HG02840 (cell line): Measurements from ENCODE around the gene C6orf47.

Source experiments
- ATAC-seq: cut with Tn5 transposase; IDR thresholded peaks from one replicate; pipeline ENCODE4 v1.9.1; 2021; ENCODE audit warnings: mild to moderate bottlenecking, moderate library complexity, moderate number of reproducible peaks; ENCODE audit not compliant: unreplicated experiment, low FRiP score

Gene C6orf47

DNA sequence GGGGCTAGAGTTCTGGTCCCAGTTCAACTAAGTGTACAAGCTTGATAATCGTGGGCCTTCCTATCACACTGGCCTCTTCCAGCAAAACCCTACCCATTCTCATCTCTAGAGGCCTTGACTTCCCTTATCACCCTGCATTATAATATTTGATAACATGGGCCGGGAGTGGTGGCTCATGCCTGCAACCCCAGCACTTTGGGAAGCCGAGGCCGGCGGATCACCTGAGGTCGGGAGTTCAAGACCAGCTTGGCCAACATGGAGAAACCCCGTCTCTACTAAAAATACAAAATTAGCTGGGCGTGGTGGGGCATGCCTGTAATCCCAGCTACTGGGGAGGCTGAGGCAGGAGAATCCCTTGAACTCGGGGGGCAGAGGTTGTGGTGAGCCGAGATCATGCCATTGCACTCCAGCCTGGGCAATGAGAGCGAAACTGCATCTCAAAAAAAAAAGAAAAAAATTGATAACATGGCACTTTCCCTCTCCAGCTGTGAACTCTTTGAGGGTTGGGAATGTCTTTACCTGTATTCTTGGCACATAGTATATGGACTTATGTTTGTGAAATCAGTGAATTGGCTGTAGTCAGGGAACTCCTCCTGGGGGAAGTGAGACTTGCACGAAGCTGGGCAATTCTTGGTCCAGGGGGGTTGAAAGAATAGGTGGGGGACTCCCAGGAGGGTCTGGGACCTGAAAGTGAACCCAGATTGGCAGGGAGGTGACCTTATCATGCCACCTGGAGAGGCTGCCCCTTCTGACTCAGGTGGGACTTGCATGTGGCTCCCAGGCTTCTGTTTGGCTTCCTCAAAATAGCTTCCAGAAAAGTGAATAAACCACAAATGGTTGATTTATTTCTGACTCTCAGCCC lies 915 bp upstream of the C6orf47 start:
- ATAC-seq, result no peak

DNA sequence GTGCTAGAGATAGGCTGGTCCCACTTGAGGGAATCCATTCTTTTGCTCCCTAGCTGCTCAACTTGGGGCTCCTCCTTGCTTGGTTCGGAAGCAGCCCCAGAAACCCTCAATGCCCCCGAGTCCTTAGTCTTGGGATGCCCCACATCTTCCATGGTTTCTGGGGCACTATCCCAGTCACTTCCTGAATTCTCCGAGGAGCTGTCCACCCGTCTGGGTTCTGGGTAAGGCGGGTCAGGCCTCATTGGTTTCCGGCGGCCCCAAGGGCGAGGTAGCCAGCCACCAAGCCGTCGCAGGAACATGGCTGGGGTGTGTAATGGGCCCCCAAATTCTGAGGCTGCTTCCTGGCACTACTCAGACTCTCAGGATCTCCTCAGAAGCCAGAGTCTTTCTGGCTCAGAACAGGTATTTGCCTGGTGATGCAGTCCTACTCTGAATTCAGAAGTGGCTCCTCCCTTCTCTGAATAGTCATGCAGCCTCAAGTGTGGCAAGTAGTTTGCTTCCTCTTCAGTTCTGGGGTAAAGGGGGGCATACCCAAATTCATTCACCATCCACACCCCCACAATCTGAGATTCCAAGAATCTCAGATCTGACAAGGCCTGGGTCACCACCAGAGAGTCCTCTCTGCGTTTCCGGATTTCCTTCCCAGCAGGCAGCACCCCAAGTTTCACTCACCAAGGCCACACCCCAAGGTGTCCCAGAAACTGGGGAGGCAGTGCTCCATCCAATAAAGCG lies 763 bp downstream of the C6orf47 start:
- no peak for ATAC-seq

- no peak for ATAC-seq
Observed at GRCh38 chr6:31658983-31659648, 1.5 kb downstream of the C6orf47 start.

DNA sequence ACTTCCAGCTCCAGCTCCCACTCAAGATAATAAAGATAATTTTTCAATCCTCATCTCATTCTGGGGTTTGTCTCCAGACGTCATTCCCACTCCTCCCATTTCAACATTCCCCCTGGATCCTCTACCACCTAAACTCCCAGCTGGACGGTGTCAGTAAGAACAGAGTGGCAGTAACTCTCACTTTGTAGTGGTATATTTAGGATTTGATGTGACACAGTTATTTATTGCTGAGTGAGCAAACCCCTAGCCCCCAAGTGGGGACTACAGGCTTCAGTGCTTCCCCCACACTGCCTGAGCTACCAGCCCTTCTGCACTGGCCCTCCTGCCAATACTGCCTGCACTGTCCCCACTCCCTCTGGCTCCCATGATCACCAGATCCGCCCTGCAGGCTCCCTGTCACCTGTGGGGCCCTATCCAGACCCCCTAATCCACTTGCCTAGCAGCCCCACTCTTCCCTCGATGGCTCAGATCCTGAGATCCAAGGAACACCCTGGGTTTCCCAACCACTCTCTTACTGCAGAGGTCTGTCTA lies 2.4 kb downstream of the C6orf47 start:
- ATAC-seq, result no peak

GRCh38 chr6:31657406-31658157 lies 3.0 kb downstream of the C6orf47 start:
- ATAC-seq, result no peak

DNA sequence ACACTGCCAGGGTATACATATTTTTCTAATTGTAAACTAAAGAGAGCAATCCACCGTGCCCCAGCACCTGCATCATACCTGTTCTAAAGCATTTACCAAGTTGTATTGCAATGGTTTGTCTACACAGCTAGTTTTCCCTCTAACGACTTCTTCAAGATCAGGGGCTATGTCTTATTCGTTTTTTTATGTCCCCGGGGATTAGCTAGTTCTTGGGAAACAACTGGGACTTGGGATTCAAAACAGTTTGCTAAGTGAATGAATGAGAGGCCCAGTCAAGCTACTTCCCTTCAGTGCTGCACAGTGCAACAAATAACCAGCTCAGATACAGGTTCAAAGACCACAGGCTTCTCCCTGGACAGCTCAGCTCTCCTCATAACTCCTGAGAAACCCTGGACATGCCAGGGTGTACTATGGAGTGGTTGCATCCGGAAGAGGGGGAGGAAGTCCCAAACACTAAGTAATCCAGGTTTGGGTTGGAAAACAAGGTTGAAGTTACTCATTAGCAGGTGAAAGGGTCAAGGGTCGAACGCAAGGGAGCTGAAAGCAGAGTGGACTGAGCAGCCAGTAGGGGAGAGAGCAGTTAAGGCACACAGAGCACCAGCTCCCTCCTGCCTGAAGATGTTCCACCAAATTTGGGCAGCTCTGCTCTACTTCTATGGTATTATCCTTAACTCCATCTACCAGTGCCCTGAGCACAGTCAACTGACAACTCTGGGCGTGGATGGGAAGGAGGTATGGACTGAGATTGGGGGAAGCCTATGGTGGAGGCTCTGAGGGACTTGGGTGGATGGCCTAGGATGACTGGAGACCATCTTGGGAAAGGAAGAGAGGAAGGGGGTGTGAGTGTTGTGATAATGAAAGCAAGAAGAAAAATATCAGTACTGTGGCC lies 5.0 kb downstream of the C6orf47 start, which contains the start of gene APOM:
TSS of gene APOM (plus strand) at position 546 of the 889 bp plus-strand sequence. CDS start at position 619, 73 bp downstream.
- no peak for ATAC-seq

GRCh38 chr6:31654574-31655348 lies 5.8 kb downstream of the C6orf47 start:
- ATAC-seq, result no peak

- peak; percentile 42 for ATAC-seq
Observed at GRCh38 chr6:31652925-31653724, 7.5 kb downstream of the C6orf47 start.

GRCh38 chr6:31651602-31652191 lies 8.9 kb downstream of the C6orf47 start:
- peak; percentile 34 for ATAC-seq

GRCh38 chr6:31645325-31645724 lies 15.3 kb downstream of the C6orf47 start:
- ATAC-seq, result no peak

DNA sequence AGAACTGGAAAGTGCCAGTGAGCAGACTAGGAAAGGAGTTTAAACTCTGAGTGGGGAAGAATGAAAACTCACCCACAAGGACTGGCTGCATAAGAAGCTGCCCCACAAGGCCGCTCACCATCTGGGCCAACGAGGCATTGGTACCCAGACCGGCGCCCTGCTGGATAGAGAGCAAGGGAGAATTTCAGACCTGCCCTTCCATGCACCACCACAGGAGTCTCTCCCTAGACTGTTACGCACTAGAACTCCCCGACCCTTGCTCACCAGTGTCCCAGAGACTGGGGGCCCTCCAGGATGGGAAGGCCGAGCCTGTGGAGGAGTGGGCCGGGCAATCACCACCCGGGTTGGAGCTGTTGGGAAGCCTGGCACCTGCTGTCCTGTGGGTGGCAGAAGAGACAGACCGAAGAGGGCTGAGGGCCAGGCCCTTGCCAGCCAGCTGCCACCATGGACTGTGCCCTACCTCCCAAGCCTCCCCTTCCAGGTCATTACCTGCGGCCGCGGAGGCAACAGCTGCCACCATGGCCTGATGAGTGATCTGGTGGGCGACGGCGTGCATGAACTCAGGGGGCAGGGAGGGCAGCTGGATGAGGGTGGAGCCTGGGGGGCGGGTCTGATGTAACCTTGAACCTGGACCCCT lies 16.6 kb downstream of the C6orf47 start:
- no peak for ATAC-seq

DNA sequence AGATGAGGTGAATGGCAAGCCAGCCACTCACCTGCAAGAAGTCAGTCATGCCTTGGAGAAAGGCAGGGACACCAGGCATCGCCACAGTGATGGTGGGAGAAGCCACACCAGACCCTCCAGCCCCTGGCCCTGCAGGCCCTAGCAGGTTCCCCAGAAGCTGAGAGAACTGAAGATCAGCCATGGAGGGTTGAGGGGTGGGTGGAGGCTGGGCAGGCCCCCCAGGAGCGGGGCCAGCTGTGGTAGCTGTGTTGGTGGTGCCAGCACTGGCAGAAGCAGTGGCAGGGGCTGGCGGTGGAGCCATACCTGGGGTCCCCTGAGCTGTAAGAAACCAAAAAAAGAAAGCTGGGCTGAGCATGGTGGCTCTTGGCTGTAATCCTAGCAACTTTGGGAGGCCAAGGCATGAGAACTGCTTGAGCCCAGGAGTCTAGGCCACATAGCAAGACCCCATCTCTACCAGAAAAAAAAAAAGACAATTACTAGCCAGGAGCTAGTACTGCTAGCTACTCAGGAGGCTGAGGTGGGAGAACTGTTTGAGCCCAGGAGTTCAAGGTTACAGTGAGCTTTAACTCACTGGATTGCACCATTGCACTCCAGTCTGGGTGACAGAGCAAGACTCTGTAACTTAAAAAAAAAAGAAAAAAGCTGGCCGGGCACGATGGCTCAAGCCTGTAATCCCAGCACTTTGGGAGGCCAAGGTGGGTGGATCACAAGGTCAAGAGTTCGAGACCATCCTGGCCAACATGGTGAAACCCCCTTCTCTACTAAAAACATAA lies 17.6 kb downstream of the C6orf47 start:
- no peak for ATAC-seq

GRCh38 chr6:31641370-31641769 lies 19.2 kb downstream of the C6orf47 start:
- ATAC-seq, result no peak

- ATAC-seq, result no peak
Observed at GRCh38 chr6:31640612-31641011, 20.0 kb downstream of the C6orf47 start.

- no peak for ATAC-seq
Observed at GRCh38 chr6:31639449-31639861, 21.1 kb downstream of the C6orf47 start.

DNA sequence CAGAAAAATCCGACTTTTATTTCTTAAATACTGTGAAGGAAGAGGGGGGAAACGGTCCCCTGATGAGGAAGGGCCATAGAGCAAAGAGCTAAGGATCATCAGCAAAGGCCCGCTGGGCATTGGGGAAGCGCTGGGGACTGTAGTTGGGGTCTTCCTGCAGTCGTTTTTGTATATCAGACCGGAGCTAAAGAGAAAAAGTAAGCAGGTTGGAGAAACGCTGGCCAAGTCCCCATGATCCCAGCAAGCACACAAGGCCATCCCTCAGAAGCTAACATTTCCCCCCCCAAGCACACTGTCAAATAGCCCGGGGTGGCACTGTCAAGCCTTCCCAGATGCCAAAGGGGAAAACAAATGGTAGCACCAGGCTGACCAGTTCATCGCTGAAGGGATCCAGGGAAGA lies 21.5 kb downstream of the C6orf47 start:
- ATAC-seq, result no peak
